ENCODE data around the gene TAF1. TPM values are rescaled to one million over a fixed set of nuclear protein-coding genes. Genes with fewer than 3 reads are reported as not detected.

TAF1 gene
- total RNA-seq, 1 donor from 2014 or later, result 70.0 TPM

- ChIA-PET POLR2A (no interaction called here), CTCF (no interaction called here)
- ATAC-seq (ENCODE audit: low read depth) (no peak), DNase-seq (no peak)
- no peaks in the 10 kb centered on the region for H3K9me3 Mint-ChIP-seq
- no peak overlapping the region for H3K4me3 Mint-ChIP-seq
- intact Hi-C loops (cut with micrococcal nuclease), result no loop called here
- no peak overlapping the region for H3K27ac Mint-ChIP-seq
- peaks cover 48% of the 10 kb centered on the region for H3K36me3 Mint-ChIP-seq (ENCODE audit: low read depth)
- no peaks in the 10 kb centered on the region for H3K4me1 Mint-ChIP-seq
- no peak for TF ChIP-seq CTCF (IDR thresholded peaks at IDR 0.05)
- no peaks in the 10 kb centered on the region for H3K27me3 Mint-ChIP-seq
Measured at GRCh38 chrX:71420686-71421085, 54.5 kb downstream of the TAF1 start.

- DNase-seq, result no peak
- ATAC-seq (ENCODE audit: low read depth), result no peak
- Mint-ChIP-seq H3K4me1 (no peaks in the 10 kb centered on the region), H3K9me3 (no peaks in the 10 kb centered on the region), H3K36me3 (ENCODE audit: low read depth) (peaks cover 46% of the 10 kb centered on the region), H3K27me3 (no peaks in the 10 kb centered on the region), H3K4me3 (no peak overlapping the region), H3K27ac (peak overlapping the region; percentile 53)
- ChIA-PET POLR2A (no interaction called here), CTCF (no interaction called here)
- TF ChIP-seq CTCF (IDR thresholded peaks at IDR 0.05), result no peak
- intact Hi-C loops (cut with micrococcal nuclease), result no loop called here
Measured at GRCh38 chrX:71432733-71433132, 66.6 kb downstream of the TAF1 start.

- H3K9me3 Mint-ChIP-seq, result no peaks in the 10 kb centered on the region
- no peak for ATAC-seq (ENCODE audit: low read depth)
- ChIA-PET CTCF (no interaction called here), POLR2A (no interaction called here)
- H3K4me1 Mint-ChIP-seq, result peaks cover 17% of the 10 kb centered on the region
- no peak for DNase-seq
- intact Hi-C loops (cut with micrococcal nuclease), result no loop called here
- no peaks in the 10 kb centered on the region for H3K27me3 Mint-ChIP-seq
- TF ChIP-seq CTCF (IDR thresholded peaks at IDR 0.05), result no peak
- H3K36me3 Mint-ChIP-seq (ENCODE audit: low read depth), result peaks cover 38% of the 10 kb centered on the region
- H3K27ac Mint-ChIP-seq, result no peak overlapping the region
- no peak overlapping the region for H3K4me3 Mint-ChIP-seq
Measured at GRCh38 chrX:71438750-71439149, 72.6 kb downstream of the TAF1 start.

- CTCF ChIA-PET, result no interaction called here
- peak overlapping the region; percentile 50 for H3K27ac Mint-ChIP-seq
Measured at GRCh38 chrX:71439420-71439819, 73.3 kb downstream of the TAF1 start.

GRCh38 chrX:71439896-71440295 lies 73.7 kb downstream of the TAF1 start:
- H3K27me3 Mint-ChIP-seq, result no peaks in the 10 kb centered on the region
- ChIA-PET POLR2A (interaction anchor here (0.7 to 1.0 kb wide), 2 partner anchors 95 to 142 kb away, joined by 3 read pairs; no protein-coding TSS in a partner anchor), CTCF (no interaction called here)
- no peaks in the 10 kb centered on the region for H3K9me3 Mint-ChIP-seq
- peaks cover 17% of the 10 kb centered on the region for H3K4me1 Mint-ChIP-seq
- no peak for ATAC-seq (ENCODE audit: low read depth)
- no peak overlapping the region for H3K4me3 Mint-ChIP-seq
- intact Hi-C loops (cut with micrococcal nuclease), result no loop called here
- no peak overlapping the region for H3K27ac Mint-ChIP-seq
- TF ChIP-seq CTCF (IDR thresholded peaks at IDR 0.05), result no peak
- peaks cover 36% of the 10 kb centered on the region for H3K36me3 Mint-ChIP-seq (ENCODE audit: low read depth)
- no peak for DNase-seq

More at GRCh38 chrX:71439420-71439819, 73.3 kb downstream of the TAF1 start:
- POLR2A ChIA-PET, result interaction anchor here (1.0 kb wide), 1 partner anchor 95 kb away, joined by 3 read pairs; no protein-coding TSS in a partner anchor
- ATAC-seq (ENCODE audit: low read depth) (no peak), DNase-seq (no peak)
- no peak for TF ChIP-seq CTCF (IDR thresholded peaks at IDR 0.05)
- Mint-ChIP-seq H3K36me3 (ENCODE audit: low read depth) (peaks cover 36% of the 10 kb centered on the region), H3K27me3 (no peaks in the 10 kb centered on the region), H3K4me3 (no peak overlapping the region), H3K4me1 (peaks cover 17% of the 10 kb centered on the region), H3K9me3 (no peaks in the 10 kb centered on the region)
- intact Hi-C loops (cut with micrococcal nuclease), result no loop called here

All from activated B cell treated with CpG ODN at 0.5 μM for 24 hours (primary cell).